Activated CD4-positive, alpha-beta T cell treated with anti-CD3 and anti-CD28 coated beads, Interleukin-2, amount 10 ng/mL, durations not matched to agents 24 days and 14 days (primary cell): Measurements from ENCODE around the gene IFNA1. TPM values are rescaled to one million over a fixed set of nuclear protein-coding genes. Genes with fewer than 3 reads are reported as not detected.
"Not testable (repeated sequence)": the region's sequence is repeated elsewhere in the genome, so short reads cannot be mapped to it uniquely, and the experiment has no call there.

ENCODE experiments used
- DNase-seq: peaks from one replicate; pipeline ENCODE4 v3.0.0; 2022
- H3K27ac Mint-ChIP-seq: one replicate; pipeline ENCODE4 v1.8.0; 2022; ENCODE audit warnings: mild to moderate bottlenecking, mixed read lengths
- H3K27me3 Mint-ChIP-seq: one replicate; pipeline ENCODE4 v1.8.0; 2022; ENCODE audit warnings: mixed read lengths
- H3K36me3 Mint-ChIP-seq: one replicate; pipeline ENCODE4 v1.8.0; 2022; ENCODE audit warnings: low read depth, mild to moderate bottlenecking, mixed read lengths
- H3K4me1 Mint-ChIP-seq: one replicate; pipeline ENCODE4 v1.8.0; 2021; ENCODE audit warnings: mixed read lengths
- H3K4me3 Mint-ChIP-seq: one replicate; pipeline ENCODE4 v1.8.0; 2022; ENCODE audit warnings: mild to moderate bottlenecking, moderate library complexity, mixed read lengths
- H3K9me3 Mint-ChIP-seq: one replicate; pipeline ENCODE4 v1.8.0; 2021; ENCODE audit warnings: mixed read lengths
- intact Hi-C: fragments of 100-400 bp; cut with micrococcal nuclease; formaldehyde crosslinking; loops from one replicate; pipeline ENCODE4 v1.15.1; 2023
- total RNA-seq: library from RNA; stranded (reverse); gene quantifications from 2 replicates; pipeline ENCODE4 v1.2.3, GENCODE V29; 2022

Gene IFNA1
- total RNA-seq, 1 donor from 2014 or later = not detected

DNA sequence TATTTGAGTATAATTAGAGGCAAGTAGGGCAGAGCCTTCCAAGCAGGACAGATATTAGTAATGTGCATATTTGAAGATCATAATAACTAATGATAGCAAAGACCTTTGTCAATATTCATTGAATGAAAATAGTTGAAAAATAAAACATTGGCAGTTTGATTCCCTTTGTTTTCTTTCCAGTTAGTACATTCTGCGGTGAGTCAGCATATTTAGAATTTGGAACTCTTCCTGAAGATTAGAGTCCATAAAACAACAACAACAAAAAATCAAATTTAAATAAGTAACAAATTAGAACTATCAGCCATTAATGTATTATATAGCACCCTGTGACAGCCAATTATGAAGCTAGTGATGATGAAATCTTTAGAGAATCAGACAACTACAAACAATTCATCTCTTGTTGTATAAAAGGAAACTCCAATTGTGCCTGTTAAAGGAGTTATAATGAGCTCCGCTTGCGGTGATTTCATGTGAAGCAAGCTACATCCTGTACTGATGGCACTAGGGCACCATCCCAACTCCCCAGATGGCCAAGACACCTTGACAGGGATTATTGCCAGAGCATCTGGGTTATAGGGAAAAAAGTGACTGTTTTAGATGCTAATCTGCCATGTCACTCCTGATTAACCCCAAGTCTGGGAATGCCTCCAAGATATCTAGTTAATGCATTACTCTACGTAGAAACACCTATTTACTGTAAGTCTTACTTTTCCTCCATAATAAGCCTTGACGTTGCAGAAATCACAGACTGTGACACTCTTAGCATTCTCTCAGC is 24.6 kb upstream of the IFNA1 start:
- H3K27ac Mint-ChIP-seq = no peak overlapping the region
- H3K36me3 Mint-ChIP-seq = no peaks in the 10 kb centered on the region
- no peaks in the 10 kb centered on the region for H3K4me1 Mint-ChIP-seq
- H3K9me3 Mint-ChIP-seq = no peaks in the 10 kb centered on the region
- DNase-seq = no peak
- peaks cover 29% of the 10 kb centered on the region for H3K27me3 Mint-ChIP-seq
- intact Hi-C loops = no loop called here
- H3K4me3 Mint-ChIP-seq = no peak overlapping the region

DNA sequence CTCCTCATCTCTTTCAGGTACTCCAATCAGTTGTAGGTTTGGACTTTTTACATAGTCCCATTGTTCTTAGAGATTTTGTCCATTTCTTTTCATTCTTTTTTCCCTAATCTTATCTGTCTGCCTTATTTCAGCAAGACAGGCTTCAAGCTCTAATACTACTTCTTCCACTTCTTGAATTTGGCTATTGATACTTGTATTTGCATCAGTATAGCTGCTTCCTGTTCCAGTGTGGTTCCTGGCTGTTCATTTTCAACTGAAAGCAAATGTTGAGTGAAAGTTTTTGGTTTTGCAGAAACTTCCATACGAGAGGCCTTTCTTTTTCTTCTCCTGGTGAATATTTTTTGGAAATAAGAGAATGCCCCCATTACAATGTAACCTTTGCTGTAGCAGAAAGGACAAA is 12.0 kb upstream of the IFNA1 start:
- H3K27ac Mint-ChIP-seq = no peak overlapping the region
- peaks cover 65% of the 10 kb centered on the region for H3K27me3 Mint-ChIP-seq
- intact Hi-C loops = no loop called here
- H3K36me3 Mint-ChIP-seq = no peaks in the 10 kb centered on the region
- DNase-seq = no peak
- H3K4me3 Mint-ChIP-seq = no peak overlapping the region
- H3K9me3 Mint-ChIP-seq = no peaks in the 10 kb centered on the region
- H3K4me1 Mint-ChIP-seq = no peaks in the 10 kb centered on the region

- H3K4me3 Mint-ChIP-seq = no peak overlapping the region
- no peak for DNase-seq
- intact Hi-C loops = no loop called here
- no peaks in the 10 kb centered on the region for H3K36me3 Mint-ChIP-seq
- H3K27ac Mint-ChIP-seq = no peak overlapping the region
- peaks cover 69% of the 10 kb centered on the region for H3K27me3 Mint-ChIP-seq
- H3K9me3 Mint-ChIP-seq = no peaks in the 10 kb centered on the region
- no peaks in the 10 kb centered on the region for H3K4me1 Mint-ChIP-seq
These were observed 11.0 kb upstream of the IFNA1 start for GRCh38 chr9:21429191-21429590.

GRCh38 chr9:21432672-21433425 is 7.4 kb upstream of the IFNA1 start:
- no peak for DNase-seq
- Mint-ChIP-seq H3K4me3 (no peak overlapping the region), H3K27ac (no peak overlapping the region), H3K9me3 (no peaks in the 10 kb centered on the region), H3K27me3 (peaks cover 57% of the 10 kb centered on the region), H3K4me1 (no peaks in the 10 kb centered on the region), H3K36me3 (no peaks in the 10 kb centered on the region)
- intact Hi-C loops = no loop called here

- intact Hi-C loops = loop anchor here (1.0 kb wide), 1 partner anchor 355 kb away; no protein-coding TSS in a partner anchor
- H3K27me3 Mint-ChIP-seq = peaks cover 50% of the 10 kb centered on the region
- no peaks in the 10 kb centered on the region for H3K36me3 Mint-ChIP-seq
- peak; percentile 82 for DNase-seq
- no peaks in the 10 kb centered on the region for H3K4me1 Mint-ChIP-seq
- H3K4me3 Mint-ChIP-seq = no peak overlapping the region
- H3K27ac Mint-ChIP-seq = no peak overlapping the region
- no peaks in the 10 kb centered on the region for H3K9me3 Mint-ChIP-seq
These were observed 5.8 kb upstream of the IFNA1 start for GRCh38 chr9:21434202-21435014.

DNA sequence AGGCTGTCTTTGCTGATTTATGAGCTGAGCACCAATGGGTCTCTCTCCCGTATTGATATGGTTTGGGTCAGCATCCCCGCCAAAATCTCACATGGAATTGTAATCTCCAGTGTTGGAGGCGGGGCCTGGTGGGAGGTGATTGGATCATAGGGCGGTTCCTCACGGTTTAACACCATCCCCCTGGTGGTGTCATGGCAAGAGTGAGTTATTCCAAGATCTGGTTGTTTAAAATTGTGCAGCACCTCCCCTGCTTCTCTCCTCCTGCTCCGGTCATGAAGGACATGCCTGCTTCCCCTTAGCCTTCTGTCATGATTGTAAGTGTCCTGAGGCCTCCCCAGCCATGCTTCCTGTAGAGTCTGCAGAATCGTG is 5.2 kb upstream of the IFNA1 start:
- H3K4me3 Mint-ChIP-seq, intact Hi-C loops, H3K27ac Mint-ChIP-seq, H3K4me1 Mint-ChIP-seq, DNase-seq, H3K9me3 Mint-ChIP-seq, H3K36me3 Mint-ChIP-seq: not testable (repeated sequence)
- peaks cover 44% of the 10 kb centered on the region for H3K27me3 Mint-ChIP-seq

DNA sequence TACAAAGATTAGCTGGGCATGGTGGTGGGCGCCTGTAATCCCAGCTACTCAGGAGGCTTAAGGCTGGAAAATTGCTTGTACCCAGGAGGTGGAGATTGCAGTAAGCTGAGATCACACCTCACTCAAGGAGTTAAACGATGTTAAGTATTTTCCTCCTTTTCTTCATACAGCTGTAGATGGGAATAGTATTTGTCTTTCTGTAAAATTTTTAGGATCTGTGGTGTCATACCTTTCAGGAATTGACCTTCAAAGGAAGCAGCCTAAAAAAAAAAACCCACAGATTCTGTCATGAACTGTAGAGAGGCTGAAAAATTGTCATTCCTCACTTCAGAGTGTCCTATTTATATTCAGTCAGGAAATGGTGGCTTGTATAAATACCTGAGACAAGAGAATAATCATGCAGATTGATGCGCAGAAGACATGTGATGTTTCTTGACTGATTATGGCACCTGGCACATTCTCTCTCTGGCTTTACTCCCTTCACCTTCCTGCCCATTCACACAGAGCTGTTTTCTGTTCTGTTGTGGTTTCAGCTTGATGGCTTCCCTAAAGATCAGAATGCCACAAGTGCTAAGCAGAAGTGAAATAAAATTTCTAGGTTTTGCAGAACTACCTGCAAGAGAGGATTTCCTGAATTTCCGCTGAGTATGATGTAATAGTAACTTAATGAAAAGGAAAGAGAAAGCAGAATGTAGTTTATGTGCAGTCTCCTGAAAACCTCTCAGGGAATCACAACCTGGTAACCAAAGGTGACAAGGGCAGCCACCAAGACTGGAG is 3.8 kb downstream of the IFNA1 start:
- no peak overlapping the region for H3K27ac Mint-ChIP-seq
- H3K4me3 Mint-ChIP-seq = peak overlapping the region; percentile 9
- no peaks in the 10 kb centered on the region for H3K9me3 Mint-ChIP-seq
- H3K36me3 Mint-ChIP-seq = no peaks in the 10 kb centered on the region
- H3K4me1 Mint-ChIP-seq = peaks cover 10% of the 10 kb centered on the region
- peaks cover 36% of the 10 kb centered on the region for H3K27me3 Mint-ChIP-seq
- intact Hi-C loops = no loop called here
- peak; percentile 77 for DNase-seq

- H3K27ac Mint-ChIP-seq, H3K4me1 Mint-ChIP-seq, H3K4me3 Mint-ChIP-seq, intact Hi-C loops, H3K36me3 Mint-ChIP-seq, H3K9me3 Mint-ChIP-seq, DNase-seq: not testable (repeated sequence)
- H3K27me3 Mint-ChIP-seq = peaks cover 36% of the 10 kb centered on the region
These were observed 9.1 kb downstream of the IFNA1 start for GRCh38 chr9:21449312-21449711.

DNA sequence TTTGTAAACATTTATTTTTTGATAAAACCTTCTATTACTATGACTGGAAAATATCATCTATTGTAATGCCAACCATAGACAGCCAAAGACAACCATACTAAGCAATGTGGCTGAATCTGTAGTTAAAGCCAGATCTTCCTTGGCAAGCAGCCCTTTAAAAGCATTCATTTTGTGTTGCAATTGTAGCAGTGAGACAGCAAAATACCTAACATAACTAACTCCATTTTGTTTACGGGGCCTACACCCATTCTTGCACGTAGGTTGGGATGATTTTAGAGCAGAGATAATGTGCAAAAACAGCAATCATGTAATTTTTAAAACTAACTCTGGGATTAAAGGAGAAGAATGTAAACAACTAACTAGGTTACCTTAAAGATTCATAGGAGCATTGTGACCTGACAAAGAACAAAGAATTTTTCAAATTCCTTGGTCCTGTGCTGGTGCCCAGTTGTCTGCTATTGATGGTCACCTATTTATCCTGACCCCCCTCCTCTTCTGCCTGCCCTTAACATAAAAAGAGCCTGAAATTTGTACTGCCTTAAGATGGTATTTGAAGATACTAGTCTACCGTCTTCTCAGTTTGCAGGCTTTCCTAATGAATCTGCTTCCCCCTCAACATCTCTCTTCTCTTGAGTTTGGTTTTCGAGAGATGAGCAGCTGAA is 10.6 kb downstream of the IFNA1 start:
- no peaks in the 10 kb centered on the region for H3K9me3 Mint-ChIP-seq
- no peaks in the 10 kb centered on the region for H3K4me1 Mint-ChIP-seq
- DNase-seq = no peak
- H3K27ac Mint-ChIP-seq = no peak overlapping the region
- no peak overlapping the region for H3K4me3 Mint-ChIP-seq
- H3K27me3 Mint-ChIP-seq = peaks cover 39% of the 10 kb centered on the region
- intact Hi-C loops = no loop called here
- no peaks in the 10 kb centered on the region for H3K36me3 Mint-ChIP-seq

- intact Hi-C loops = no loop called here
- Mint-ChIP-seq H3K36me3 (no peaks in the 10 kb centered on the region), H3K27me3 (peaks cover 33% of the 10 kb centered on the region), H3K4me3 (no peak overlapping the region), H3K4me1 (no peaks in the 10 kb centered on the region), H3K27ac (no peak overlapping the region), H3K9me3 (no peaks in the 10 kb centered on the region)
- no peak for DNase-seq
These were observed 12.4 kb downstream of the IFNA1 start for GRCh38 chr9:21452681-21453080.

- Mint-ChIP-seq H3K27ac (no peak overlapping the region), H3K4me1 (no peaks in the 10 kb centered on the region), H3K9me3 (no peaks in the 10 kb centered on the region), H3K27me3 (peaks cover 33% of the 10 kb centered on the region), H3K36me3 (no peaks in the 10 kb centered on the region), H3K4me3 (no peak overlapping the region)
- no peak for DNase-seq
- intact Hi-C loops = loop anchor here (2.0 kb wide), 1 partner anchor 127 kb away; no protein-coding TSS in a partner anchor
These were observed 13.9 kb downstream of the IFNA1 start for GRCh38 chr9:21454149-21454548.

DNA sequence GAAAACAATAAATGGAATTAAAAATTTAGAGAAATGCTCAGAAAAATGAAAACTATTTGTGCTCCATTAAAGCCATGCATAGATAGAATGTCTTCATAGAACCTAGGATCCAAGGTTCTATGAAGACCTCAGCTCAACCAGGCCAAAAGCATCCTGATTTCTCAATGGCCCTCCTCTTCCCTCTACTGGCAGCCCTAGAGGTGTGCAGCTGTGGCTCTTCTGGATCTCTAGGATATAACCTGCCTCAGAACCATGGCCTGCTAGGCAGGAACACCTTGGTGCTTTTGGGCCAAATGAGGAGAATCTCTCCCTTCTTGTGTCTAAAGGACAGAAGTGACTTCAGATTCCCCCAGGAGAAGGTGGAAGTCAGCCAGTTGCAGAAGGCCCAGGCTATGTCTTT is 15.1 kb downstream of the IFNA1 start:
- no peaks in the 10 kb centered on the region for H3K4me1 Mint-ChIP-seq
- peak; percentile 70 for DNase-seq
- peaks cover 35% of the 10 kb centered on the region for H3K27me3 Mint-ChIP-seq
- no peaks in the 10 kb centered on the region for H3K9me3 Mint-ChIP-seq
- no peak overlapping the region for H3K27ac Mint-ChIP-seq
- no peaks in the 10 kb centered on the region for H3K36me3 Mint-ChIP-seq
- H3K4me3 Mint-ChIP-seq = no peak overlapping the region
- intact Hi-C loops = loop anchor here (1.0 to 2.0 kb wide), 2 partner anchors 129 to 137 kb away; no protein-coding TSS in a partner anchor

GRCh38 chr9:21461377-21461776 is 21.1 kb downstream of the IFNA1 start:
- Mint-ChIP-seq H3K4me3 (no peak overlapping the region), H3K36me3 (no peaks in the 10 kb centered on the region), H3K4me1 (no peaks in the 10 kb centered on the region), H3K9me3 (no peaks in the 10 kb centered on the region), H3K27ac (no peak overlapping the region), H3K27me3 (peaks cover 40% of the 10 kb centered on the region)
- intact Hi-C loops = no loop called here
- DNase-seq = no peak
